Activated CD4-positive, alpha-beta T cell treated with anti-CD3 and anti-CD28 coated beads, Interleukin-2, amount 50 U/mL, for 4 hours (primary cell): ENCODE data around the gene RASGEF1C.

Source experiments
- DNase-seq, 2 experiments: peaks; one replicate each; pipeline ENCODE4 v3.0.0-alpha.2; 2020

RASGEF1C gene

DNA sequence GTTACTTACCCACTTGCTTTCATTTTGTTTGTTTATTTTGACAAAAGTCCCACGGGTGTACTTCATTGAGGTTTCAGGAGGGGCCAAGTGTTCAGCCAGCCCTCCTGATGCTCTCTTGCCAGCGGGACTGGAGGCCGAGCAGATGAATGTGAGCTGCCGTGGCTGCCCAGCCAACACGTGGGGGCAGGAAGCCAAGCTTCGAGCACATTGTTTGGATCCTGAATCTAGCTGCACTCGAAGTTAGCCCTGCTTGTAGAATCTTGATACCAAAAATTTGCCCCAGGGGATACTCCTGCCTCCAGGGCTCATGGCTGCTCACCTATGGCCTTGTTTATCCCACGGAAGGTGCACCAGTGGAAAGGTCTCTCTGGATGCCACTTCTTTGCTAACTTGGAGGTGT is 49.3 kb downstream of the RASGEF1C start:
- DNase-seq, result no peak

DNA sequence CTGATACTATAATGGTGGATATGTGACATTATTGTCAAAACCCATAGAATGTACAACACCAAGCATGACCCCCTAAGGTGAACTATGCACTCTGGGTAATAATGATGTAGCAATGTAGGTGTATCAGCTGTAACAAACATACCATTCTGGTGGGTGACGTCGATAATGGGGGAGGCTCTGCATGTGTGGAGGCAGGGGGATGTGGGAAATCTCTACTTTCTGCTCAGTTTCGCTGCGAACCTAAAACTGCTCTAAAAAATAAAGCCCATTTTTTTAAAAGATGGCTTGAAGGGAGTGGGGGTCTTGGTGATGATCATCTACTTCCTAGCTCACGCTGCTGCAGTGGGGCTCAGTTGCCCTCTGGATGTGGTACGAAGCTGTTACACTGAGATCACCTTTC is 51.1 kb downstream of the RASGEF1C start:
- no peak for DNase-seq

- no peak for DNase-seq
Measured at GRCh38 chr5:180156141-180156540, 52.9 kb downstream of the RASGEF1C start.

DNA sequence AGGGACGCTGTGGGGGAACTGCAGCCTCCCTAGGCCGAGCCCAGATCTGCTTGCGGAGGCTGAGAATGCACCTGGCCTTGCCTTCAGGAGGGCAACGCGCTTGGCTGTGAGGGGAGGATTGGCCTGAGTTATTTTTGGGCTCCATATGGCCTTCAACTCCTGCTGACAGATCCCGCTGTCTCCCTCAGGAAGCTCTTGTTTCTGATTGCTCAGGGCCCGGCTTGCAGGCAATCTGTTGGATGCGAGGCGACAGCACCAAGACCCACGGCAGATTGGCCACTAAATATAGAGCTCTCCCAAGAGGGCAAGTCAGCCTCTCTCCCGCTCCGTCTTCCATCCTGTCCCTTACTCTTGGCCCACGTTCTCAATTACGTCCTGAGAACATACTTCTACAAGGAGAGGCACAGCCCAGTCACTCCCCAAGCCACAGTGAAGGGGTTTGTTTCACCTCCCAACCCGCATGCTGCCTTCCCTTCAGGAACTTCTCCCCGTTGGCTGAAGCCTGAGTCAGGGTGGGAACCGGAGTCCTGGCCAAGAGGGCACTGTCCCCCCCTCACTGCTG is 53.6 kb downstream of the RASGEF1C start:
- no peak for DNase-seq

DNA sequence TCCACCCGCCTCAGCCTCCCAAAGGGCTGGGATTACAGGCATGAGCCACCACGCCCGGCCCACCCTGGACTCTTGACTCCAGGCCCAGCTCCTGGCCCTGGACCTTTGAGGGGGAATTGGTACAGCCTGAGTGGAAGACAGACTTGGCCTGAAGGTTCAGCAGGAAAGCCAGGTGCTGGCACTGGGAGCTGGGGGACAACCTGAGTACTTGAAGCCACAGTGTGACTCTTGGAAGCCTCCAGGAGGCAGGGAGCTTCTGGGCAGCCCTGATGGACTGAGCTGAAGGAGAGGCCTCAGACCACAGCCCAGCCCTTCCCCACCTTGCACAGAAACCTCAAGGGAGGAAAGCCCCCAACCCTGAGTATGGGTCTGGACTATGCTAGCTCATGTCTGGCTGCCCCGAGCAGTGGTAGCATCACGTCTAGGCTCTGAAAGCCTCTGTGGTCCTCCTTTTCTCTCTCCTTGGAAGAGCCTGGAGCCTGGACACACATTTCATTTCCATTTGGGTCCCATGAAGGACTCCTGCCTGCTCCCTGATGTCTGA is 54.1 kb downstream of the RASGEF1C start:
- DNase-seq, result no peak

GRCh38 chr5:180153991-180154390 is 55.0 kb downstream of the RASGEF1C start:
- DNase-seq, result no peak

DNA sequence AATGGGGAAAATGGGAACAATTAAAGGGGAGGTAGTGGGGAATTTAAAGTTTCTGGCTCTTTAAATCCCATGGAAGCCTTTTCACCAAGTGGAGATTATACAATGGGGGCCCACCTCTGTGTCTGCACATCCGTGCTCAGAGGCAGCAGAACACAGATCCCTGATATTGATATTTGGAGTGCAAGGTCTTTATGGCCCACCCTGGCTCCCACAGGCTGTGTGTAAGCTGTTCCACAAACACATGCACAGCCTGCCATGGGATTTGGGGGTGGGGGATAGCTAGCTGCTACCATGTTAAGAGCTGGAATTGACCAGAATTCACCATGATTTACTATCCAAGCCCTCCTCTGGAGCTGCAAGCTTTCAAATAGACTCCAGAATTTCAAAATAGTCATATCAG is 55.9 kb downstream of the RASGEF1C start:
- DNase-seq, result no peak

DNA sequence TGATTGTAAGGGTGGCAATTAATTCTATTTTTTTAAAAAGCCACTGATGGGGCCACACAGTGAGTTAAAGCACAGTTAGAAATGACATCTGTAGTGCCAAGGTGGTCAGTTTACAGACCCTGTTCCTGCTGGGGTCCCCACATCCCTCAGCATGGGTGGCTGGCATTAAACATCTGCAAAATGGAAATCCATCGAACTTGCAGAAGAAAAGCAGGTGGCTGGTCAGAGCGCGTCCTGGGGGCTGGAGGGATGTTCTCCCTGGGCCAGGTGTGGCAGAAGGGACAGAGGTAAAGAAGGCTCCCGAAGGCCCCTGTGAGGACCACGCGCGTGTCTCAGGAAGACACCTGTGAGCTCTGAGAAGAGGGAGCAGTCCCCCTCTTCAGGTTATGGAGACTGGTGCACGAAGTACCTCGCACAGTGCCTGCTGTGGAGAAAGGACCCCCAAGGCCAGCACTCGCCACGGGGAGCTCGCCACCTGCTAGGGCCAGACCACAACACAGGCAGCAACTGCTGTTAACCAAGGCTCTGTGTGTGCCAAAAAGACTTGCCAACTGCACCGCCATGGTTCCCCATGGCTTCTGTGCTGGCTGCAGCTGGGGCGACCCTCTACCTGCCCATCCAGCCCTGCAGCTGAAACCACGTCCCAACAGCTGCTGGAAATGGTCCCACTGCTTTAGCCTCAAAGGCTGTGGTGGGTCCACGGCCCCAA is 65.2 kb downstream of the RASGEF1C start:
- no peak for DNase-seq

DNA sequence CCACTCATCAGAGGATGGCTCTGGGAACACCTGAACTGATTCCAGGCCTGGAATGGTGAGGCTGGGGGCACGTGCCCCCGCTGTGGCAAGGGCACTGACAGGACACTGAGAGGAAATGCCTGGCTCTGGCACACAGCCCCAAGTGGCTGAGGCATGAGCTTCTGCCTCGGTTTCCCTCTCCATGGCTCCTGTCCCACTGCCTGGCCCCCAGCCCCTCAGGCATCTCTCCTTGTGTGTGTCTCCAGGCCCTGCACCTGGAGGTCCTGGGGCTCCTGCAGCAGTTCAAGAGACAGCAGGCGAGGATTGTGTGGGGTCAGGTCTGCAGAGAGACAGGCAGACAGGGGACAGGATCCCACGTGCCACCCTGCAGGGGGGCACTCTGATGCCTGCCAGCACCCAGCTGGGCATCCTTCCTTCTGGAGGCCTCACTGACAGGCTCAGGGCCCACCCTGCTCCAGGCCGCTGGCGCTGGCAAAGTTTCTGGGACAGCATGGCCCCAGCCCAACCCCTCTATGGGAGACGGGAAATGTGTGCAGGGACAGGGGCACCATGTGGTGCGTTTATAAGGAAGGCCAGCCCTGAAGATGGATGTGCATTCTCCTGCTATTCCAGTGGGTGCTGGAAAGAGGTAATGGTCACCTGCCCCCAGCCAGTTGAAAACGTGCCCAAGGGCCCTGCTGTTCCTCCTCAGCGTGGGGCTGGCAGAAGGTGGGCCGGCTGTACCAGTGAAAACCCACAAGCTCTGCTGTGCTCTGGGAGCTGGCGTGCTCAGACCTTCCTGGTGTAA is 66.0 kb downstream of the RASGEF1C start:
- DNase-seq, result no peak

- DNase-seq, result no peak
Measured at GRCh38 chr5:180142021-180142765, 66.8 kb downstream of the RASGEF1C start.

DNA sequence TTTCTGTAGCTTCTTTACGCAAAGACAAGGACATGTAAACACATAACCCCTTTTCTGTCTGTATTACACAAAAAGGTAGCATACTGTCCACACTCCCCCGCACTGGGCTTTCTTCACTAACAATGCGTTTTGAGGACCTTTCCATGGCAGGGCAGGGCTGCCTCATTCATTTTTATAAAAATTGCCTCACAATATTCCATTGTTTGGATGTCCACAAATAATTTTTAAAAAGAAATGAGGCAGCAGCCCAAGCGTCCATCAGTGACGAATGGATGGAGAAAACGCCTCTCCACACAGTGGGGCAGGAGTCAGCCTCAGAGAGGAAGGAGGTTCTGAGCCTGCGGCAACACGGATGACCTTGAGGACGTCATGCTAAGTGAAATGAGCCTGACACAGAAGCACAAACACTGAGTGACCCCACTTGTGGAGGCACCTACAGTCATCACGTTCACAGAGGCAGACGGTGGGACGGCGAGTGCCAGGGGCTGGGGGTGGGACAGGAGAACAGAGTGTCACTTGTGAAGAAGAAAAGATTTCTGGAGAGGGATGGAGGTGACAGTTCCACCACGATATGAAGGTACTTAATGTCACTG is 67.8 kb downstream of the RASGEF1C start:
- no peak for DNase-seq

- DNase-seq, result no peak
Measured at GRCh38 chr5:180140571-180140970, 68.4 kb downstream of the RASGEF1C start.

- no peak for DNase-seq
Measured at GRCh38 chr5:180140079-180140554, 68.9 kb downstream of the RASGEF1C start.

GRCh38 chr5:180139731-180140055 is 69.3 kb downstream of the RASGEF1C start:
- DNase-seq, result no peak

DNA sequence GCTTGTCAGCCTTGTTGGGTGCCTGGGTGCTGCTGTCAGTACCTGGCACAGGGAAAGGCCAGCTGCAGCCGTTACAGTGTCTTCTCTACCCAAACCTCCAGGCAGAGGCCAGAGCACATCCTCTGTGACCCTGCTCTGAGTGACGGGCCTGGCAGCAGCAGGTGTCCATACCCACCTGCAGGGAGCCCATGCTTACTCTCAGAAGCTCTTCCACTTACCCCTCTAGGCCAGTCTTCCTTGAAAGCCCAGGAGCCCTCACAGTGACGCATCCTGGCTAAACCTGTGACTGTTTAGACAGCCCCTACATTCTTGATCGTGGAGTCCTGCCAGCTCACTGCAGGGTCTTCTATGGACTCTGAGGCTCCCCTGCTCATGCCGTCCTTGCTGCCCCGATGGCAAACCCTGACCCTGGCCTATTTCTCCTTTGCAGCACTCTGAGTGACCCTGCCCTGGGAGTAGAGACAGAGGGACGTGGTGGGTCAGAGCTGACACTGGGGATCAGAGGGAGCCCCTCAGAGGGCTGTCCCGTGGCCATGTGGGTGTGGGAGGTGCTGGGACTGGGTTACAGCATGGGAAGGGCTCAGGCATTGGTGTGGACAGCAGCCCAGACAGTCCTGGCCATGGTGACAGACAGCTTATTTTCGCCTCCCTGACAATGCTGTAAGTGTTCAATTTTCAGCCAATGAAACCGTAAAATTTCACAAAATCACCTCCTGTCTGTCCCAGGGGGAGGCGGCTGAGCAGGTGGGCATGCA is 69.9 kb downstream of the RASGEF1C start:
- no peak for DNase-seq

DNA sequence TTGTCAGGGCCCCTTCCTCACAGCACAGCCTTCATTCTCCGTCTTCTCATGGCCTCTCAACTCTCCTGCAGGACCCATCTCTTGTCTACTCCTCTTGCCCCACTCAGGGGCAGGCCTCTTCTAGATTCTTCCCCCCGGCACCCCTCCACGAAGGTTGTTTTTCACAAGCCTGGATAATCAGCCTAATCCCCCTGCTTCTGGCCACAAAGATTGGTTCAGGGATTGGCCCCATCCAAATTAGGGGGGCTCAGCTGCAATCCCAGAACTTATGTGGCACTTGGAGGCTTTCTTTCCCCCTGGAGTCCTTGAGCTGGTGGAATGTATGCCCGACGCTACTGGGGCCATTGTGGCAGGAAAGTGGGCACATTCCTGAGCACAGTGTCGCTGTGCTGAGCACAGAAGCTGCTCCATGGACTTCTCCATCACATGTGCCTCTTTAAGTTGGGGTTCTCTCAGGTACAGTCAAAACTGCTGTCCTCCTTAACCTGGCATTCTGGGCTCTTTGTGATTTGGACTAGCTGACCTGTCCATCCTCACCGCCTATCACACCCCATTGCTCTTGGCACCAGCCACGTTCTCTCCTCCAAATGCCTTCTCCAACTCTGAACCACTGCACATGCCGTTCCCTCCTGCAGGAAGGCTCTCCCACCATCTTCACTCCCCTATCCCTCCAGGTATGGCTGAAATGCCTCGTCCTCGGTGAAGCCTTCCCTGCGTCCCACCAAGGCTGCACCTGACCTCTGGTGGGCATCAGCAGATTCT is 70.6 kb downstream of the RASGEF1C start:
- DNase-seq, result no peak

- no peak for DNase-seq
Measured at GRCh38 chr5:180137401-180138213, 71.4 kb downstream of the RASGEF1C start.

GRCh38 chr5:180136630-180137381 is 72.2 kb downstream of the RASGEF1C start:
- no peak for DNase-seq

GRCh38 chr5:180135967-180136629 is 72.9 kb downstream of the RASGEF1C start:
- no peak for DNase-seq
